ENCODE results near the gene ITPR1. TPM values are rescaled to one million over a fixed set of nuclear protein-coding genes. Genes with fewer than 3 reads are reported as not detected.

The ITPR1 gene
- total RNA-seq, 1 donor, result 16.4 TPM

- TF ChIP-seq CTCF (IDR thresholded peaks at IDR 0.05; ENCODE audit: insufficient read depth, low read depth, low read length), result no peak
- DNase-seq (ENCODE audit: low read depth), result no peak
- H3K4me3 ChIP-seq (ENCODE audit: low read depth, low read length), result no peak overlapping the region
Observed at GRCh38 chr3:4880850-4881249, 387.7 kb downstream of the ITPR1 start.

GRCh38 chr3:4882548-4882947, 389.4 kb downstream of the ITPR1 start:
- no peak for TF ChIP-seq CTCF (IDR thresholded peaks at IDR 0.05; ENCODE audit: insufficient read depth, low read depth, low read length)
- no peak overlapping the region for H3K4me3 ChIP-seq (ENCODE audit: low read depth, low read length)
- no peak for DNase-seq (ENCODE audit: low read depth)

GRCh38 chr3:4883011-4883410, 389.9 kb downstream of the ITPR1 start:
- H3K4me3 ChIP-seq (ENCODE audit: low read depth, low read length), result no peak overlapping the region
- no peak for TF ChIP-seq CTCF (IDR thresholded peaks at IDR 0.05; ENCODE audit: insufficient read depth, low read depth, low read length)
- DNase-seq (ENCODE audit: low read depth), result no peak

- no peak for TF ChIP-seq CTCF (IDR thresholded peaks at IDR 0.05; ENCODE audit: insufficient read depth, low read depth, low read length)
- no peak for DNase-seq (ENCODE audit: low read depth)
- H3K4me3 ChIP-seq (ENCODE audit: low read depth, low read length), result no peak overlapping the region
Observed at GRCh38 chr3:4884888-4885287, 391.7 kb downstream of the ITPR1 start.

- H3K4me3 ChIP-seq (ENCODE audit: low read depth, low read length), result no peak overlapping the region
- TF ChIP-seq CTCF (IDR thresholded peaks at IDR 0.05; ENCODE audit: insufficient read depth, low read depth, low read length), result no peak
- DNase-seq (ENCODE audit: low read depth), result no peak
Observed at GRCh38 chr3:4885316-4885715, 392.2 kb downstream of the ITPR1 start.

GRCh38 chr3:4886448-4886847, 393.3 kb downstream of the ITPR1 start:
- no peak for TF ChIP-seq CTCF (IDR thresholded peaks at IDR 0.05; ENCODE audit: insufficient read depth, low read depth, low read length)
- H3K4me3 ChIP-seq (ENCODE audit: low read depth, low read length), result no peak overlapping the region
- DNase-seq (ENCODE audit: low read depth), result no peak

GRCh38 chr3:4887177-4887576, 394.0 kb downstream of the ITPR1 start:
- DNase-seq (ENCODE audit: low read depth), result no peak
- H3K4me3 ChIP-seq (ENCODE audit: low read depth, low read length), result no peak overlapping the region
- TF ChIP-seq CTCF (IDR thresholded peaks at IDR 0.05; ENCODE audit: insufficient read depth, low read depth, low read length), result no peak

Measured in fibroblast of villous mesenchyme (primary cell).